Kidney capillary endothelial cell (primary cell): Measurements from ENCODE around the gene LBX2.

ENCODE experiments used
- DNase-seq: peaks from one replicate; pipeline ENCODE4 v3.0.0-alpha.2; 2018; ENCODE audit warnings: low spot score

LBX2 gene

GRCh38 chr2:74525717-74526648 lies 26.6 kb upstream of the LBX2 start, which contains the start of gene DQX1:
TSS of gene DQX1 (minus strand) at chr2:74526231. CDS start at chr2:74525729, 502 bp downstream.
- no peak for DNase-seq

GRCh38 chr2:74524955-74525716 lies 25.7 kb upstream of the LBX2 start:
- no peak for DNase-seq

GRCh38 chr2:74524005-74524404 lies 24.6 kb upstream of the LBX2 start:
- DNase-seq: no peak

- DNase-seq: no peak
These were observed 23.1 kb upstream of the LBX2 start for GRCh38 chr2:74522516-74522915.

GRCh38 chr2:74516650-74517049 lies 17.2 kb upstream of the LBX2 start:
- no peak for DNase-seq

GRCh38 chr2:74515981-74516633 lies 16.7 kb upstream of the LBX2 start:
- peak; percentile 23 for DNase-seq

GRCh38 chr2:74515271-74515980 lies 16.0 kb upstream of the LBX2 start:
- no peak for DNase-seq

GRCh38 chr2:74514368-74515270 lies 15.2 kb upstream of the LBX2 start, which contains the start of gene TLX2:
TSS of gene TLX2 (plus strand) at chr2:74514450. CDS start at chr2:74514807, 357 bp downstream.
- no peak for DNase-seq

- no peak for DNase-seq
These were observed 14.4 kb upstream of the LBX2 start for GRCh38 chr2:74513605-74514367.

GRCh38 chr2:74512744-74513604 lies 13.6 kb upstream of the LBX2 start:
- no peak for DNase-seq

DNA sequence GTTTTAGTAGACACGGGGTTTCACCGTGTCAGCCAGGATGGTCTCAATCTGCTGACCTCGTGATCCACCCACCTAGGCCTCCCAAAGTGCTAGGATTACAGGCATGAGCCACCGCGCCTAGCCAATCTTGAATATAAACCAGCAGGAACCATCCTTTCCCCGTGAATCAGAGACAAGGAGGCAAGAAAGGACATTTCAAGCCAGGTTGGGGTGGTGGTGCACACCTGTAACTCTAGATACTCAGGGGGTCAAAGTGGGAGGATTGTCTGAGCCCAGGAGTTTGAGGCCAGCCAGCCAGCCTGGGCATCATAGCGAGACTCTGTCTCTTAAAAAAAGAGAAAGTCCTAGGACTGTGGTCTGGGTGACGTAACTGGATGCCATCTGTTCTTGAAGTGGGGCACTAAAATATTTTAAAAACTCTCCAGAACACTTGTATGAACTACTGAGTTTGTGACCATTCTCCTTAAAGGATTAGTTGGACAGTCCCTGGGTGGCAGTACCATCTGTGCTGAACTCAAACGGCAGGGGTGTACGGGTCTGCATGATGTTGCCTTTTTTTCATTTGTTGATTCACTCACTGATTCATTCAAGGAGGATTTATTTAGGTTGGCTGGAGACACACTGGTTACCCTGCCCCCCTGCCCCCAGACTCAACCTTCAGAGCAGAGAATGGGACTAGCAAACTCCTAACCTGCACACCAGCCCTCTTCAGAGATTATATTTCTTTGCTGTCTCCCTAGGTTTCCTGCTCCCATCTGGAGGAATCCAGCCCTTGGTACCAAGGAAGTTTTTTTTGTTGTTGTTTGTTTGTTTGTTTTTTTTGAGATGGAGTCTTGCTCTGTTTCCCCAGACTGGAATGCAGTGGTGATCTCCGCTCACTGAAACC lies 11.9 kb upstream of the LBX2 start:
- no peak for DNase-seq

- no peak for DNase-seq
These were observed 10.9 kb upstream of the LBX2 start for GRCh38 chr2:74510272-74510671.

GRCh38 chr2:74507926-74508520 lies 8.6 kb upstream of the LBX2 start:
- DNase-seq: no peak

DNA sequence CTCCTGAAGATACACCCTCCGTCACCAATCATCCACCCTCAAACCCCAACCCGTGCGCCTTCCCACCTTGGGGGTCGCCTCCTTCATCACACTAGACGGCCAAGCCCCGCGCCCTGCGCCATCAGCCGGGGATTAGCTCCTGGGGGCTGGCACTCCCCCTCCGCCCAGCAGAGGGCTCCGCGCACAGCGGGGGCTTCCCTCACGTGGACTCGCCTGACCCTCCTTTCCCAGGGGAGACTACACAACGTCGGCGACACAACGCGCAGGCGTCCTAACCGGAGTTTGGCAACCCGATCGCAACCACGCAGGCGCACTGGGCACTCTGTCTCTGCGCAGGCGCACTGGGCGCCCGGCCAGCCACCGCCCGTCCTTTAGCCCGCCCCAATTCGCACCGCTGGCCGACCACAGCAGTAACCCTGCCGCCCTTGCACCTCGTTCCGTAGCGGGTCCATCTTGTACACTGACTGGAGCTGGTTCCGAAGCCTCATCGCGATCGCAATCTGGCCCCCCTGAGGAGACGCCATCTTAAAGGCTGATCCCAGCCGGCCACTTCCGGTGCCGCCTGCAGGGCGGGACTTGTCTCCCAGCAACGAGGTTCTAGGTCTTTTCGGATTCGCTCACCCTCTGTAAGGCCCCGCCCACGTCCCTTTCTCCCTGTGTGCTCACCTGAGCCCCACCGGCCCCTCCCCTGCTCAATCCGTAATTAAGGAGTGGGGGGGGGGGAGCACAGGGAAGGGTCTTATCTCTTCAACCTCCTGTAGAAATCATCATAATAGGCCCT lies 7.9 kb upstream of the LBX2 start, which contains the start of gene PCGF1:
TSS of gene PCGF1 (minus strand) at position 551 of the 781 bp plus-strand sequence. CDS start at position 524, 27 bp downstream.
- DNase-seq: peak; percentile 95

- no peak for DNase-seq
These were observed 6.2 kb upstream of the LBX2 start for GRCh38 chr2:74505448-74506246.

DNA sequence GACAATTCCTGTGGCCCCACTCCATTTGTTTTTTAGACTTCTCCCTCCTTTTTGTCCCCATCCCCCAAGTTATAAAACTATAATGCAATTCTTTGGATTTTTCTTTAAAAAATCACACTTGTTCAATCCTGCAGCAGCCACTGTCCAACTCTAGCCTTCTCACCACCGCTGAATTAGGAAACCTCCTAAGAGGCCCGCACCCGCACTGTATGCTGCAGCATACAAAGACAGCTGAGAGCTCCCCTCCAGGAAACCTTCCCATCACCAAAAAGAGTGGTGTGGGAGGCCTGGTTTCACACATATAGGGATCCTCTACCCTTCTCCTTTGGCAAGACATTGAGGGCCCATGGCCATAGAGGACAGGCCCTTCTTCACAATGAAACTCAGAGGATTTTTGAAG lies 5.2 kb upstream of the LBX2 start:
- DNase-seq: no peak
